Hematopoietic multipotent progenitor cell treated with erythropoietin and hydrocortisone succinate and interleukin-3 and kit ligand, for 8 days (in vitro differentiated cells): ENCODE measurements around the gene MNAT1.
"Not testable (repeated sequence)": the region's sequence is repeated elsewhere in the genome, so short reads cannot be mapped to it uniquely, and the experiment has no call there.

ENCODE experiments used
- DNase-seq: peaks from one replicate; pipeline ENCODE4 v3.0.0-alpha.2; 2015

The MNAT1 gene

GRCh38 chr14:60807247-60807646 is 72.7 kb downstream of the MNAT1 start:
- no peak for DNase-seq

- no peak for DNase-seq
Observed at GRCh38 chr14:60807971-60808370, 73.4 kb downstream of the MNAT1 start.

GRCh38 chr14:60812987-60813386 is 78.4 kb downstream of the MNAT1 start:
- no peak for DNase-seq

- DNase-seq, result no peak
Observed at GRCh38 chr14:60815371-60815770, 80.8 kb downstream of the MNAT1 start.

GRCh38 chr14:60817113-60817512 is 82.6 kb downstream of the MNAT1 start:
- DNase-seq, result no peak

- DNase-seq, result no peak
Observed at GRCh38 chr14:60819575-60819974, 85.0 kb downstream of the MNAT1 start.

- no peak for DNase-seq
Observed at GRCh38 chr14:60838601-60839000, 104.0 kb downstream of the MNAT1 start.

- no peak for DNase-seq
Observed at GRCh38 chr14:60839057-60839456, 104.5 kb downstream of the MNAT1 start.

- DNase-seq, result no peak
Observed at GRCh38 chr14:60839657-60840056, 105.1 kb downstream of the MNAT1 start.

GRCh38 chr14:60840313-60840712 is 105.8 kb downstream of the MNAT1 start:
- no peak for DNase-seq

GRCh38 chr14:60845523-60845922 is 111.0 kb downstream of the MNAT1 start:
- no peak for DNase-seq

- no peak for DNase-seq
Observed at GRCh38 chr14:60848066-60848465, 113.5 kb downstream of the MNAT1 start.

- DNase-seq, result not testable (repeated sequence)
Observed at GRCh38 chr14:60851692-60852091, 117.1 kb downstream of the MNAT1 start.

GRCh38 chr14:60856111-60856510 is 121.5 kb downstream of the MNAT1 start:
- no peak for DNase-seq

- DNase-seq, result no peak
Observed at GRCh38 chr14:60859525-60859924, 125.0 kb downstream of the MNAT1 start.

- no peak for DNase-seq
Observed at GRCh38 chr14:60861545-60862140, 127.1 kb downstream of the MNAT1 start.

- no peak for DNase-seq
Observed at GRCh38 chr14:60862283-60862682, 127.7 kb downstream of the MNAT1 start.

GRCh38 chr14:60863249-60863648 is 128.7 kb downstream of the MNAT1 start:
- DNase-seq, result no peak

GRCh38 chr14:60865378-60866127 is 131.0 kb downstream of the MNAT1 start:
- no peak for DNase-seq

- no peak for DNase-seq
Observed at GRCh38 chr14:60867503-60868172, 133.1 kb downstream of the MNAT1 start.

GRCh38 chr14:60878121-60878520 is 143.6 kb downstream of the MNAT1 start:
- no peak for DNase-seq

- no peak for DNase-seq
Observed at GRCh38 chr14:60878536-60878935, 144.0 kb downstream of the MNAT1 start.

GRCh38 chr14:60882219-60882618 is 147.7 kb downstream of the MNAT1 start:
- DNase-seq, result no peak

GRCh38 chr14:60884134-60884533 is 149.6 kb downstream of the MNAT1 start:
- DNase-seq, result no peak
